ENCODE data around the gene GPA33.

DNA sequence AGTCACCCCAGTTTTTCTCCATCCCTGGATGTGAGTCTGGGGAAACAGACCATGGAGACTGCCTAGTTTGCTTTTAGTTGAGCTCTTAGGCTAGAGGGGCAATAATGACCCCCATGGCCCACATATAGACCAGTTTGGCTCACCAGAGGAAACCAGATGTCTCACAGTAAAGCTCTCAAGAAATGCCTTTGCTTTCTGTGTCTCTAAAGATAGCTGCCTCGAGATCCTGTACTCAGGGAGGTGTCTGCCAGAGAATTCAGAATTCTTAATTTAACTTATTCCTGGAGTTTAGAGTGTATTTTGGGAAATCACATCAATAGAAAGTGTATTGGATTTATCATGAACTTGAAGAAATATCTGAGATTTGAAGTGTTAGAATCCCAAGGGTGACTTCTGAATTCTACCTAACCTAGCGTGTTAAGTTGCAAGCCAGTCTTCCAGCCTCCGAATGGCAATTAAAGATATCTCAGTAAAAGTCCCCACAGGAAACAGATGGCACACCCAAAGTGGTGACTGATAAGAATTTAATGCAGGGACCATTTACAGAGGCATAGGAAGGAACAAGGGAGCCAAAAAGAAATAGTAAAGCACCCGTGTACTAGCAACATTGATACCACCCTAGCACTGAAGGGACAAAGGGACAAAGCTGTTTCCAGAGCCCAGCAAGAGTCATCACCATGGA is 40.8 kb upstream of the GPA33 start:
- no peak for TF ChIP-seq ZNF70 (CRISPR knock-in tag; IDR thresholded peaks at IDR 0.05)
- no peak for TF ChIP-seq GLIS3 (CRISPR knock-in tag; IDR thresholded peaks at IDR 0.05)
- no peak for TF ChIP-seq ARNTL (CRISPR knock-in tag; IDR thresholded peaks at IDR 0.05; ENCODE audit: borderline replicate concordance, low read depth)
- TF ChIP-seq ZFP30 (CRISPR knock-in tag; IDR thresholded peaks at IDR 0.05) = no peak
- TF ChIP-seq OSR1 (CRISPR knock-in tag; IDR thresholded peaks at IDR 0.05) = no peak
- TF ChIP-seq ZFP3 (CRISPR knock-in tag; IDR thresholded peaks at IDR 0.05) = no peak
- no peak for TF ChIP-seq PPARA (CRISPR knock-in tag; IDR thresholded peaks at IDR 0.05; ENCODE audit: borderline replicate concordance)
- no peak for TF ChIP-seq ESRRG (CRISPR knock-in tag; IDR thresholded peaks at IDR 0.05)
- TF ChIP-seq BACH2 (CRISPR knock-in tag; IDR thresholded peaks at IDR 0.05; ENCODE audit: borderline replicate concordance) = no peak
- TF ChIP-seq, protein P1, sequence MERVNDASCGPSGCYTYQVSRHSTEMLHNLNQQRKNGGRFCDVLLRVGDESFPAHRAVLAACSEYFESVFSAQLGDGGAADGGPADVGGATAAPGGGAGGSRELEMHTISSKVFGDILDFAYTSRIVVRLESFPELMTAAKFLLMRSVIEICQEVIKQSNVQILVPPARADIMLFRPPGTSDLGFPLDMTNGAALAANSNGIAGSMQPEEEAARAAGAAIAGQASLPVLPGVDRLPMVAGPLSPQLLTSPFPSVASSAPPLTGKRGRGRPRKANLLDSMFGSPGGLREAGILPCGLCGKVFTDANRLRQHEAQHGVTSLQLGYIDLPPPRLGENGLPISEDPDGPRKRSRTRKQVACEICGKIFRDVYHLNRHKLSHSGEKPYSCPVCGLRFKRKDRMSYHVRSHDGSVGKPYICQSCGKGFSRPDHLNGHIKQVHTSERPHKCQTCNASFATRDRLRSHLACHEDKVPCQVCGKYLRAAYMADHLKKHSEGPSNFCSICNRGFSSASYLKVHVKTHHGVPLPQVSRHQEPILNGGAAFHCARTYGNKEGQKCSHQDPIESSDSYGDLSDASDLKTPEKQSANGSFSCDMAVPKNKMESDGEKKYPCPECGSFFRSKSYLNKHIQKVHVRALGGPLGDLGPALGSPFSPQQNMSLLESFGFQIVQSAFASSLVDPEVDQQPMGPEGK (CRISPR knock-in tag; IDR thresholded peaks at IDR 0.05; ENCODE audit: borderline replicate concordance) = no peak
- no peak for TF ChIP-seq ISL1 (CRISPR knock-in tag; IDR thresholded peaks at IDR 0.05)
- TF ChIP-seq, protein P2, sequence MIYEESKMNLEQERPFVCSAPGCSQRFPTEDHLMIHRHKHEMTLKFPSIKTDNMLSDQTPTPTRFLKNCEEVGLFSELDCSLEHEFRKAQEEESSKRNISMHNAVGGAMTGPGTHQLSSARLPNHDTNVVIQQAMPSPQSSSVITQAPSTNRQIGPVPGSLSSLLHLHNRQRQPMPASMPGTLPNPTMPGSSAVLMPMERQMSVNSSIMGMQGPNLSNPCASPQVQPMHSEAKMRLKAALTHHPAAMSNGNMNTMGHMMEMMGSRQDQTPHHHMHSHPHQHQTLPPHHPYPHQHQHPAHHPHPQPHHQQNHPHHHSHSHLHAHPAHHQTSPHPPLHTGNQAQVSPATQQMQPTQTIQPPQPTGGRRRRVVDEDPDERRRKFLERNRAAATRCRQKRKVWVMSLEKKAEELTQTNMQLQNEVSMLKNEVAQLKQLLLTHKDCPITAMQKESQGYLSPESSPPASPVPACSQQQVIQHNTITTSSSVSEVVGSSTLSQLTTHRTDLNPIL (CRISPR knock-in tag; IDR thresholded peaks at IDR 0.05; ENCODE audit: low read depth) = no peak
- no peak for TF ChIP-seq ZC3H10 (CRISPR knock-in tag; IDR thresholded peaks at IDR 0.05)
